Lung (tissue), 12 donors: ENCODE results near the gene RIC8A. TPM values are rescaled to one million over a fixed set of nuclear protein-coding genes. Genes with fewer than 3 reads are reported as not detected.

Experiments
- ATAC-seq: fragments of 200-7000 bp; cut with Tn5 transposase; one replicate; pipeline ENCODE4 v1.9.1; 2020; ENCODE audit warnings: moderate number of reproducible peaks; ENCODE audit not compliant: insufficient read depth, low FRiP score
- DNase-seq, 3 donors: peaks; one replicate each; pipeline ENCODE4 v3.0.0-alpha.2; 2013 to 2017
- H3K27ac ChIP-seq, 2 donors: one replicate each; pipeline ENCODE4 v1.5.1; 2013; ENCODE audit warnings: mild to moderate bottlenecking in 2 of 2, moderate library complexity in 2 of 2, control low read depth in 1 of 2, inconsistent platforms in 1 of 2, low read depth in 1 of 2, low read length in 1 of 2
- H3K27me3 ChIP-seq, 3 donors: one replicate each; pipeline ENCODE4 v1.5.1; 2013; ENCODE audit warnings: low read length in 2 of 3; ENCODE audit not compliant: control insufficient read depth in 3 of 3, insufficient read depth in 3 of 3
- H3K36me3 ChIP-seq, 4 donors: one replicate each; pipeline ENCODE4 v1.5.1; 2013; ENCODE audit warnings: low read length in 4 of 4, mild to moderate bottlenecking in 1 of 4, moderate library complexity in 1 of 4; ENCODE audit not compliant: control insufficient read depth in 4 of 4, insufficient read depth in 4 of 4
- H3K4me1 ChIP-seq, 5 donors: one replicate each; pipeline ENCODE4 v1.5.1; 2013; ENCODE audit warnings: low read length in 5 of 5, mild to moderate bottlenecking in 2 of 5, moderate library complexity in 1 of 5; ENCODE audit not compliant: control insufficient read depth in 5 of 5, insufficient read depth in 5 of 5
- H3K4me3 ChIP-seq: one replicate; pipeline ENCODE4 v1.5.1; 2013; ENCODE audit warnings: mild to moderate bottlenecking, control low read depth, moderate library complexity
- H3K9ac ChIP-seq, 2 donors: one replicate each; pipeline ENCODE4 v1.5.1; 2013; ENCODE audit warnings: low read length in 2 of 2, control low read depth in 1 of 2; ENCODE audit not compliant: insufficient read depth in 1 of 2
- H3K9me3 ChIP-seq, 4 donors: one replicate each; pipeline ENCODE4 v1.5.1; 2013; ENCODE audit warnings: low read length in 3 of 4, mild to moderate bottlenecking in 1 of 4, moderate library complexity in 1 of 4; ENCODE audit not compliant: control insufficient read depth in 4 of 4, insufficient read depth in 3 of 4
- WGBS, 2 donors: extraction: QIAGEN DNeasy Blood & Tissue Kit; methylation state at CpG; one replicate each; pipeline ENCODE4 v1.1.7; 2013; 5-methylcytosine and 5-hydroxymethylcytosine counted together
- polyA plus RNA-seq, 2 donors: library from polyadenylated mRNA; stranded (reverse); fragments of 200-250 nt; gene quantifications; one replicate each; pipeline ENCODE4 v1.2.1, GENCODE V29; 2013
- total RNA-seq, 2 donors: library from RNA; depleted of rRNA in 1 of 2; stranded (reverse); fragments of >200 nt in 1 of 2; gene quantifications; one replicate each; pipeline ENCODE4 v1.2.1, GENCODE V29; 2014 to 2021
- TF ChIP-seq, protein P1 (sequence below): IDR thresholded peaks from 2 replicates; pipeline ENCODE4 v1.5.1; 2012; ENCODE audit warnings: mild to moderate bottlenecking; ENCODE audit errors: control extremely low read depth, extremely low read depth
- donor health status: control.
- donor health status: control.
- donor health status: Bipolar disorder and iron deficiency.
- donor health status: healthy.
- donor health status: DM: yes; HTN: yes; CAD: no.

RIC8A gene
- total and polyA plus RNA-seq, 4 donors = 52.1 to 122 (median 93.6) TPM

DNA sequence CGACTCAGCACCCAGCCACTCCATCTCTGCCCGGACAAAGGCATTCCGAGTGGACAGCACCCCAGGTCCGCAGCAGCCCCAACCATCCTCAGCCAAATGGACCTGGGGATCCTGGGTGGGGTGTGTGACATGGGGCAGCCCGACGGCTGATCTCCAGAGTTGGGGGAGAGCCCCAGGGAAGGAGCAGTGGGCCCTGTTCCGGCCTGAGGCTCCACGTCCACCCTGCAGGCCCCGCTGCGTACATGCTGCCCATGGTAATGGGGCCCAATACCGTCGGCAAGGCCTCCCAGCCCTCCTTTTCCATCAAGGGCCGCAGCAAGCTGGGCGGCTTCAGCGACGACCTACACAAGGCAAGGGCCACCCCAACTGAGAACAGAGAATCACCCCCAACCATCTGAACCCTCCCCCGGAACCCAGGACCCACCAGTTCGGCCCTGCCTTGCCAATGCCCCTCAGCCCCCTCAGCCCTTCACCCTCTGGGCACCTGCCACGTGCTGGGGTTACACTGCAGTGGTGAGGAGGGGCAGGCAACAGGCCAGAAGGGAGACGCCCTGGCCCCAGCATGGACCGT lies 9.2 kb upstream of the RIC8A start:
- Histone ChIP-seq H3K27ac (no peak overlapping the region), H3K36me3 (peaks cover 0 to 7% (median 3%) of the 10 kb centered on the region in 4 donors), H3K4me1 (peaks cover 0 to 1% (median 0%) of the 10 kb centered on the region in 5 donors), H3K9ac (no peak overlapping the region), H3K9me3 (no peaks in the 10 kb centered on the region), H3K27me3 (no peaks in the 10 kb centered on the region), H3K4me3 (no peak overlapping the region)
- TF ChIP-seq, protein P1, sequence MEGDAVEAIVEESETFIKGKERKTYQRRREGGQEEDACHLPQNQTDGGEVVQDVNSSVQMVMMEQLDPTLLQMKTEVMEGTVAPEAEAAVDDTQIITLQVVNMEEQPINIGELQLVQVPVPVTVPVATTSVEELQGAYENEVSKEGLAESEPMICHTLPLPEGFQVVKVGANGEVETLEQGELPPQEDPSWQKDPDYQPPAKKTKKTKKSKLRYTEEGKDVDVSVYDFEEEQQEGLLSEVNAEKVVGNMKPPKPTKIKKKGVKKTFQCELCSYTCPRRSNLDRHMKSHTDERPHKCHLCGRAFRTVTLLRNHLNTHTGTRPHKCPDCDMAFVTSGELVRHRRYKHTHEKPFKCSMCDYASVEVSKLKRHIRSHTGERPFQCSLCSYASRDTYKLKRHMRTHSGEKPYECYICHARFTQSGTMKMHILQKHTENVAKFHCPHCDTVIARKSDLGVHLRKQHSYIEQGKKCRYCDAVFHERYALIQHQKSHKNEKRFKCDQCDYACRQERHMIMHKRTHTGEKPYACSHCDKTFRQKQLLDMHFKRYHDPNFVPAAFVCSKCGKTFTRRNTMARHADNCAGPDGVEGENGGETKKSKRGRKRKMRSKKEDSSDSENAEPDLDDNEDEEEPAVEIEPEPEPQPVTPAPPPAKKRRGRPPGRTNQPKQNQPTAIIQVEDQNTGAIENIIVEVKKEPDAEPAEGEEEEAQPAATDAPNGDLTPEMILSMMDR = no peak
- ATAC-seq = no peak
- WGBS, 2 donors = 92 to 94% methylated on average over 15 to 21 of the region's 21 CpGs
- DNase-seq = no peak

DNA sequence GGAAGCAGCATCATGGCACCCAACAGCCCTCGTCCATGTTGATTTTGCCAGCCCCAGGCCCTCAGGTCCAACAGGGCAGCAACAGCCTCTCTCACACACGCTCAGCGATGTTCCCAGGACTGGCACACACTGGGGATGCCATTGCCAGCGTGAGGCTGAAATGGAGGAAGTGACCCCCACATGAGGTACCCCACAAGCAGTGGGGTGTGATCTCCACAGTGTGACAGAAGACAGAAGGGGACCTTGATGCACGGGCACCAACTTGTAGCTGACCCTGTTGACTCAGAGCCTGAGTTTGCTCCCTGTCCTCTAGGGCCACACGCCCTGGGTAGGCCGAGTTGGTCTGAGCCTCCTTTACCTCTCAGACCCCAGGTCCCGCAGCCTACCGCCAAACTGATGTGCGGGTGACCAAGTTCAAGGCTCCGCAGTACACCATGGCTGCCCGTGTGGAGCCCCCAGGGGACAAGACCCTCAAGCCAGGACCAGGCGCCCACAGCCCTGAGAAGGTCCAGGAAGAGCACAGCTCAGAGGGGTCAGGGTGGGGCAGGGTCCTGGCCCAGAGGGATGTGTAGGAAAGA lies 8.4 kb upstream of the RIC8A start:
- 90 to 91% methylated on average over 13 of the region's 13 CpGs for WGBS, 2 donors
- TF ChIP-seq, protein P1 = no peak
- Histone ChIP-seq H3K36me3 (peaks cover 0 to 11% (median 7%) of the 10 kb centered on the region in 4 donors), H3K27ac (no peak overlapping the region), H3K9ac (no peak overlapping the region), H3K4me3 (no peak overlapping the region), H3K4me1 (peaks cover 0 to 4% (median 0%) of the 10 kb centered on the region in 5 donors), H3K9me3 (no peaks in the 10 kb centered on the region), H3K27me3 (no peaks in the 10 kb centered on the region)
- ATAC-seq = no peak
- no peak for DNase-seq

- no peak overlapping the region for H3K4me3 ChIP-seq
- 86 to 90% methylated on average over 8 of the region's 8 CpGs for WGBS, 2 donors
- DNase-seq (no peak), ATAC-seq (no peak)
- H3K4me1 ChIP-seq = peaks cover 0 to 4% (median 0%) of the 10 kb centered on the region in 5 donors
- H3K36me3 ChIP-seq = peaks cover 0 to 18% (median 12%) of the 10 kb centered on the region in 4 donors
- TF ChIP-seq, protein P1 = no peak
- H3K27ac ChIP-seq = no peak overlapping the region
- H3K9ac ChIP-seq = no peak overlapping the region
- no peaks in the 10 kb centered on the region for H3K9me3 ChIP-seq
- H3K27me3 ChIP-seq = no peaks in the 10 kb centered on the region
These were observed 7.7 kb upstream of the RIC8A start for GRCh38 chr11:199782-200181.
